MCF 10A (cell line): Measurements from ENCODE around the gene VILL. TPM values are rescaled to one million over a fixed set of nuclear protein-coding genes. Genes with fewer than 3 reads are reported as not detected.
A peak's percentile ranks its signal among the peaks of the same experiment; 100 is the strongest.

Experiments
- BruUV-seq: library from RNA; stranded (reverse); fragments of 400-500 nt; replicated peaks from 2 replicates; lab custom pipeline; 2021; lab: Mats Ljungman, UMichigan
- CTCF ChIA-PET: fragments of 300-600 bp; sonication (Branson Sonifier 250); formaldehyde crosslinking; extraction: SDS; loops from one replicate; lab custom pipeline; 2021; ENCODE audit warnings: antibody characterized with exemption, inconsistent platforms; lab: Yijun Ruan, JAX
- POLR2A ChIA-PET: fragments of 300-600, 350-650 bp; sonication (Branson Sonifier 250); formaldehyde crosslinking; extraction: SDS; loops from one replicate; lab custom pipeline; 2020; ENCODE audit warnings: antibody characterized with exemption, inconsistent platforms; lab: Yijun Ruan, JAX
- DNase-seq: peaks from one replicate; pipeline ENCODE4 v3.0.0-alpha.2; 2018; ENCODE audit not compliant: unreplicated experiment
- H3K27ac Mint-ChIP-seq: one replicate; pipeline ENCODE4 v1.8.0; 2022; ENCODE audit warnings: mild to moderate bottlenecking, low read depth, mixed read lengths; ENCODE audit not compliant: unreplicated experiment
- H3K27me3 Mint-ChIP-seq: one replicate; pipeline ENCODE4 v1.8.0; 2022; ENCODE audit warnings: mixed read lengths; ENCODE audit not compliant: insufficient read depth, unreplicated experiment
- H3K36me3 Mint-ChIP-seq: one replicate; pipeline ENCODE4 v1.8.0; 2022; ENCODE audit warnings: mild to moderate bottlenecking, moderate library complexity, mixed read lengths; ENCODE audit not compliant: insufficient read depth, unreplicated experiment
- H3K4me1 Mint-ChIP-seq: one replicate; pipeline ENCODE4 v1.8.0; 2022; ENCODE audit warnings: mixed read lengths; ENCODE audit not compliant: insufficient read depth, unreplicated experiment
- H3K4me3 Mint-ChIP-seq: one replicate; pipeline ENCODE4 v1.8.0; 2022; ENCODE audit warnings: mild to moderate bottlenecking, moderate library complexity, mixed read lengths; ENCODE audit not compliant: unreplicated experiment
- H3K9me3 Mint-ChIP-seq: one replicate; pipeline ENCODE4 v1.8.0; 2022; ENCODE audit warnings: mixed read lengths; ENCODE audit not compliant: unreplicated experiment
- CTCF ChIP-seq: fragments of 200-600 bp; IDR thresholded peaks from one replicate; pipeline ENCODE4 v1.8.0; 2022; ENCODE audit warnings: antibody characterized with exemption, mild to moderate bottlenecking; ENCODE audit not compliant: unreplicated experiment
- intact Hi-C: fragments of 100-400 bp; cut with micrococcal nuclease; formaldehyde crosslinking; loops from 2 replicates; pipeline ENCODE4 v1.14.1; 2022
- microRNA-seq: library from miRNA; unstranded; fragments of <30 nt; microRNA quantifications from one replicate; pipeline ENCODE4 v1.2.0, GENCODE V29; 2022
- total RNA-seq: library from RNA; stranded (reverse); gene quantifications from 2 replicates; pipeline ENCODE4 v1.2.3, GENCODE V29; 2022

The VILL gene
- total RNA-seq, 1 experiment from 2014 or later, result not detected

- no peaks in the 10 kb centered on the region for H3K27me3 Mint-ChIP-seq
- no peaks in the 10 kb centered on the region for H3K9me3 Mint-ChIP-seq
- intact Hi-C loops, result no loop called here
- no peak overlapping the region for H3K27ac Mint-ChIP-seq
- TF ChIP-seq CTCF, result no peak
- BruUV-seq, result no TSS peak
- no peaks in the 10 kb centered on the region for H3K36me3 Mint-ChIP-seq
- CTCF ChIA-PET, result no interaction called here
- POLR2A ChIA-PET, result no interaction called here
- no peak overlapping the region for H3K4me3 Mint-ChIP-seq
- H3K4me1 Mint-ChIP-seq, result no peaks in the 10 kb centered on the region
- no peak for DNase-seq
Measured at GRCh38 chr3:38054499-38055001, 64.0 kb downstream of the VILL start.

Small RNAs within 50 kb of the gene (microRNA-seq; reads per million reads assigned to microRNA genes)
- gene MIR26A1, result 9.3 reads per million, percentile 47 among the genes with 10 or more reads in this experiment

Other genes starting within 250 kb of the VILL start
- 28.6 and 38.8 TPM in 2 replicates for gene CTDSPL, start 128.9 kb upstream of the VILL start, total RNA-seq
- gene PLCD1, start 38.9 kb downstream of the VILL start, total RNA-seq, result 1.8 and 3.1 TPM in 2 replicates
- 1.3 TPM in 1 of 2 replicates, not detected in the other for gene DLEC1, start 48.4 kb downstream of the VILL start, total RNA-seq
- 36.6 and 46.7 TPM in 2 replicates for gene ACAA1, start 146.3 kb downstream of the VILL start, total RNA-seq
- 19.7 and 21.2 TPM in 2 replicates for gene MYD88, start 147.9 kb downstream of the VILL start, total RNA-seq
- 71.7 and 75.5 TPM in 2 replicates for gene OXSR1, start 174.8 kb downstream of the VILL start, total RNA-seq